Measurements from ENCODE around the gene GRID1. TPM values are rescaled to one million over a fixed set of nuclear protein-coding genes. Genes with fewer than 3 reads are reported as not detected.

The GRID1 gene
- total and polyA plus RNA-seq, 10 donors, result 0.06 to 0.42 (median 0.15) TPM; not detected in 4

- Histone ChIP-seq H3K36me3 (no peaks in the 10 kb centered on the region), H3K9me3 (no peaks in the 10 kb centered on the region), H3K27me3 (replicated peaks in 1 of 7) (peaks cover 0 to 12% (median 0%) of the 10 kb centered on the region in 7 donors), H3K4me1 (no peaks in the 10 kb centered on the region), H3K4me3 (no peak overlapping the region), H3K27ac (no peak overlapping the region)
- intact Hi-C loops (cut with DNase I; ENCODE audit: low total_unique reads), result no loop called here
- 70 to 83% (median 74%) methylated on average over 3 to 4 of the region's 4 CpGs for WGBS, 5 donors
- DNase-seq, result peak; percentile 59
- TF ChIP-seq POLR2A (IDR thresholded peaks at IDR 0.05) (no peak), POLR2AphosphoS5 (IDR thresholded peaks at IDR 0.05) (no peak)
- TF ChIP-seq, protein P1, sequence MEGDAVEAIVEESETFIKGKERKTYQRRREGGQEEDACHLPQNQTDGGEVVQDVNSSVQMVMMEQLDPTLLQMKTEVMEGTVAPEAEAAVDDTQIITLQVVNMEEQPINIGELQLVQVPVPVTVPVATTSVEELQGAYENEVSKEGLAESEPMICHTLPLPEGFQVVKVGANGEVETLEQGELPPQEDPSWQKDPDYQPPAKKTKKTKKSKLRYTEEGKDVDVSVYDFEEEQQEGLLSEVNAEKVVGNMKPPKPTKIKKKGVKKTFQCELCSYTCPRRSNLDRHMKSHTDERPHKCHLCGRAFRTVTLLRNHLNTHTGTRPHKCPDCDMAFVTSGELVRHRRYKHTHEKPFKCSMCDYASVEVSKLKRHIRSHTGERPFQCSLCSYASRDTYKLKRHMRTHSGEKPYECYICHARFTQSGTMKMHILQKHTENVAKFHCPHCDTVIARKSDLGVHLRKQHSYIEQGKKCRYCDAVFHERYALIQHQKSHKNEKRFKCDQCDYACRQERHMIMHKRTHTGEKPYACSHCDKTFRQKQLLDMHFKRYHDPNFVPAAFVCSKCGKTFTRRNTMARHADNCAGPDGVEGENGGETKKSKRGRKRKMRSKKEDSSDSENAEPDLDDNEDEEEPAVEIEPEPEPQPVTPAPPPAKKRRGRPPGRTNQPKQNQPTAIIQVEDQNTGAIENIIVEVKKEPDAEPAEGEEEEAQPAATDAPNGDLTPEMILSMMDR (IDR thresholded peaks at IDR 0.05 in 8 of 11, conservative IDR thresholded peaks at IDR 0.05 in 3 of 11), result no peak
Measured at GRCh38 chr10:86222336-86222650, 144.3 kb downstream of the GRID1 start.

DNA sequence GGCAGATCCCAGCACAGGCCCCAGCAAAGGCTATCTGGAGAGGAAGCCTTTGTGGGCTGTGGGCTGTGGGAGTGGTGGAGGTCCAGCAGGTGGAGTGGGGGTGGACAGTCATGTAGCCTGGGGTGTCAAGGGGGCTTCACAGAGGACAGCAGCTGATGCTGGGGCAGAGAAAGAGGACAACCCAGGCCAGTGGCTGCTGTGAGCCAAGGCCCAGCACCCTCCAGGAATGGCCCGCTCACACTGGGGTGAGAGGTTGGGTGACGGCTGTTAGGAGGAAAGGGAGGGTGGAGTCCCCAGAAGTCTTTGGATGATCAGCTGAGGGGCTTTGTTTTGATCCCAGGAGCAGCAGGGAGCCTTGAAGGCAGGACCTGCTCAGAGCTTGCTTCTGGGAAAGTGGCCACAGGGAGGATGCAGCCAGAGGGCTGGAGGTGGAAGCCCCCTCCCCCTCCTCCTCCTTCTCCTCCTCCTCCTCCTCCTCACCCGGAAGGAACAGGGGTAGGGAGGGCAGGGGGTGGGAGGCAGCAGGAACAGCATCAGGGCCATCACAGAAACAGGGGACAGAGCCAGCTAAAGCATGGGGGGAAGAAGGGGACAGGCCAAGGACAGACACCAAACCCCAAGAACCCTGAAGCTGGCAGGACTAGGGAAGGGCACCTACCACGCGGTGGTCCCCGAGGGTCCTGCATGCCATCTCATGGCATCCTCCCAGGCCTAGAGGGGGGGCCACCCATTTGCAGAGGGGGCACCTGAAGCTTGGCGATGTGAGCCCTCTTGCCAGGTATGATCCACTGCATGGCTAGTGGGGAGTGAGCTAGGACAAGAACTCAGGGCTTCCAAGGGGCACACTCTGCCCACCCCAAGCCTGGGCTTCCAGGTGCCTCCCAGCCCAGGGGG lies 144.9 kb downstream of the GRID1 start:
- Histone ChIP-seq H3K4me3 (no peak overlapping the region), H3K4me1 (no peaks in the 10 kb centered on the region), H3K36me3 (no peaks in the 10 kb centered on the region), H3K9me3 (no peaks in the 10 kb centered on the region), H3K27ac (no peak overlapping the region), H3K27me3 (replicated peaks in 1 of 7) (peaks cover 0 to 12% (median 0%) of the 10 kb centered on the region in 7 donors)
- TF ChIP-seq POLR2A (IDR thresholded peaks at IDR 0.05) (no peak), POLR2AphosphoS5 (IDR thresholded peaks at IDR 0.05) (no peak)
- TF ChIP-seq, protein P1 (IDR thresholded peaks at IDR 0.05 in 8 of 11, conservative IDR thresholded peaks at IDR 0.05 in 3 of 11), result no peak
- DNase-seq, result peak; percentile 58
- intact Hi-C loops (cut with DNase I; ENCODE audit: low total_unique reads), result no loop called here
- 53 to 88% (median 76%) methylated on average over 2 to 7 of the region's 7 CpGs for WGBS, 5 donors

- WGBS, 5 donors, result 78 to 95% (median 88%) methylated on average over 6 of the region's 6 CpGs
- DNase-seq, result peak; percentile 62
- Histone ChIP-seq H3K9me3 (no peaks in the 10 kb centered on the region), H3K27me3 (replicated peaks in 1 of 7) (peaks cover 0 to 12% (median 0%) of the 10 kb centered on the region in 7 donors), H3K36me3 (no peaks in the 10 kb centered on the region), H3K27ac (no peak overlapping the region), H3K4me3 (no peak overlapping the region), H3K4me1 (no peaks in the 10 kb centered on the region)
- TF ChIP-seq POLR2A (IDR thresholded peaks at IDR 0.05) (no peak), POLR2AphosphoS5 (IDR thresholded peaks at IDR 0.05) (no peak)
- TF ChIP-seq, protein P1 (IDR thresholded peaks at IDR 0.05 in 8 of 11, conservative IDR thresholded peaks at IDR 0.05 in 3 of 11), result no peak
- intact Hi-C loops (cut with DNase I; ENCODE audit: low total_unique reads), result no loop called here
Measured at GRCh38 chr10:86220626-86221025, 146.0 kb downstream of the GRID1 start.

DNA sequence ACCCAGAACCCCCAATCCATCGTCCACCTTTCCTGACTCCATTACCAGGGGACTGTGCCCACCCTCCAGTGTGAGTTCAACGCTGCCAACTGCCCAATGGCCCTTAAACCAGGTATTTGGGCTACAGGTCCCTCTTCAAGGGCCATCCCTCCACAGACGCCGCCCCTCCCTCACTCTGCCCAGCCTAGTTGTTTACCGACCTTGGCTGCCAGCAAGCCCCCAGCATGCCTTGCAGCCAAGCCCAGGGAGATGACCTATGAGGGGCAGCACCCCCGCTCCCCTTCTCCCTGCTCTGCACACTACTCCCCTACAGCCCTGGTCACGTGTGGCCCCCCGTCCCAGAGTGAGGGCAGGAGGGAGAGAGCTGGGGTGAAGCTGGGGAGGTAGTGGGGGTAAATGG lies 147.3 kb downstream of the GRID1 start:
- no peak overlapping the region for H3K27ac ChIP-seq
- TF ChIP-seq, protein P1 (IDR thresholded peaks at IDR 0.05 in 8 of 11, conservative IDR thresholded peaks at IDR 0.05 in 3 of 11), result no peak
- TF ChIP-seq POLR2A (IDR thresholded peaks at IDR 0.05) (no peak), POLR2AphosphoS5 (IDR thresholded peaks at IDR 0.05) (no peak)
- H3K27me3 ChIP-seq (replicated peaks in 1 of 7), result peaks cover 0 to 12% (median 0%) of the 10 kb centered on the region in 7 donors
- H3K9me3 ChIP-seq, result no peaks in the 10 kb centered on the region
- no peaks in the 10 kb centered on the region for H3K4me1 ChIP-seq
- no peak overlapping the region for H3K4me3 ChIP-seq
- 70 to 84% (median 74%) methylated on average over 6 to 8 of the region's 8 CpGs for WGBS, 5 donors
- DNase-seq, result peak; percentile 64
- no peaks in the 10 kb centered on the region for H3K36me3 ChIP-seq
- intact Hi-C loops (cut with DNase I; ENCODE audit: low total_unique reads), result no loop called here
